DOHH2 (cell line): ENCODE measurements around the gene ERAP2.

ENCODE experiments used
- H3F3A ChIP-seq: fragments of 200-600 bp; sonication (generic), shearing (Covaris generic); 2 replicates; pipeline ENCODE4 v1.6.0; 2016; ENCODE audit warnings: antibody characterized with exemption, mild to moderate bottlenecking; ENCODE audit not compliant: control insufficient read depth, insufficient read depth
- H3K27ac ChIP-seq: fragments of 200-600 bp; sonication (generic); 2 replicates; pipeline ENCODE4 v1.5.1; 2014; ENCODE audit warnings: low read depth, mild to moderate bottlenecking, low read length, moderate library complexity
- H3K27me3 ChIP-seq: fragments of 200-600 bp; sonication (generic); 2 replicates; pipeline ENCODE4 v1.6.1; 2014; ENCODE audit warnings: mild to moderate bottlenecking, low read length, mixed read lengths; ENCODE audit not compliant: control insufficient read depth
- H3K36me3 ChIP-seq: fragments of 200-600 bp; sonication (generic); 2 replicates; pipeline ENCODE4 v1.6.1; 2014; ENCODE audit warnings: mild to moderate bottlenecking, low read length, moderate library complexity, mixed read lengths; ENCODE audit not compliant: control insufficient read depth
- H3K4me1 ChIP-seq: fragments of 200-600 bp; sonication (generic); 2 replicates; pipeline ENCODE4 v1.6.1; 2014; ENCODE audit warnings: mild to moderate bottlenecking, low read length, mixed read lengths; ENCODE audit not compliant: control insufficient read depth
- H3K4me2 ChIP-seq: fragments of 200-600 bp; sonication (generic); 2 replicates; pipeline ENCODE4 v1.6.0; 2014; ENCODE audit warnings: mild to moderate bottlenecking, low read length, moderate library complexity
- H3K4me3 ChIP-seq: fragments of 200-600 bp; sonication (generic); 2 replicates; pipeline ENCODE4 v1.5.1; 2014; ENCODE audit warnings: mild to moderate bottlenecking, low read length, mixed read lengths
- H3K79me2 ChIP-seq: fragments of 200-600 bp; sonication (generic); 2 replicates; pipeline ENCODE4 v1.6.1; 2014; ENCODE audit warnings: mild to moderate bottlenecking, low read length, mixed read lengths; ENCODE audit not compliant: control insufficient read depth
- H3K9me2 ChIP-seq: fragments of 200-600 bp; sonication (generic); replicated peaks from 2 replicates; pipeline ENCODE4 v1.6.1; 2014; ENCODE audit warnings: mild to moderate bottlenecking, low read length, mixed read lengths; ENCODE audit not compliant: control insufficient read depth
- H3K9me3 ChIP-seq: fragments of 200-600 bp; sonication (generic); 2 replicates; pipeline ENCODE4 v1.6.1; 2014; ENCODE audit warnings: antibody characterized with exemption, low read length, mixed read lengths; ENCODE audit not compliant: control insufficient read depth, insufficient read depth
- H4K20me1 ChIP-seq: fragments of 200-600 bp; sonication (generic); 2 replicates; pipeline ENCODE4 v1.6.0; 2014; ENCODE audit warnings: low read depth, mild to moderate bottlenecking, antibody characterized with exemption, low read length, moderate library complexity; ENCODE audit not compliant: control insufficient read depth, insufficient read depth
- EZH2phosphoT487 ChIP-seq: fragments of 200-600 bp; sonication (generic); IDR thresholded peaks from 2 replicates; pipeline ENCODE4 v1.6.1; 2017; ENCODE audit warnings: borderline replicate concordance, mild to moderate bottlenecking, antibody characterized with exemption, low read length, moderate library complexity, mixed read lengths
- TF ChIP-seq, protein P1 (sequence below): fragments of 200-600 bp; sonication (generic); IDR thresholded peaks from one replicate; pipeline ENCODE4 v1.5.1; 2014; ENCODE audit warnings: antibody characterized with exemption, mild to moderate bottlenecking, low read depth, low read length; ENCODE audit not compliant: poor library complexity, severe bottlenecking

Gene ERAP2

DNA sequence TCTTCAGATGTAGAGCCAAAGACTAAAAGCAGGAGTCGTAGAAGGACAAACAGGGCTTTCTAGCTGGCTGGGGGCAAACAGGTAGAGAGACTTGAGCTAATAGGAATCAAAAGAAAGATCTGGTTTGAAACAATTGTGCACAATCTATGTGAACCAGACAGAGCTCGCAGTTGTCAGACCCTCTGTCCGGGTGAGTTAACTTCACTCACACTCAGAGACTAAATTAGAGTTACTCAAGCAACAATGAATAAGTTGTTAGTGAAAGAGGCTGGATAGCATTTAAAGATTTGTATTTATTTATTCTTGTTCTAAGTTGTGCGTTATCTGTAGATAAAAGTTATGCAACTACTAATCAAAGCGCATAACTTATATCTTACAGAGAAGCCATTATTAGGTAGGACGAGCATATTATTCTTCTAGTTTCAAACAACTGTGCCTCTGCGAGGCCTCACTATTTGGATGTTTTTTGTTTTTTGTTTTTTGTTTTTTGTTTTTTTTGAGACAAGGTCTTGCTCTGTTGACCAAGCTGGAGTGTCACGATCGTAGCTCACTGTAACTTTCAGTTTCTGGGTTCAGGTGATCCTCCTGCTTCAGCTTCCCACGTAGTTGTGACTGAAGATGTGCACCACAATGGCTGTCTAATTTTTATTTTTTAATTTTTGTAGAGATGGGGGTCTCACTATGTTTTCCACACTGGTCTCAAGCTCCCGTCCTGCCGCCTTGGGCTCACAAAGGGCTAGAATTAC is 46.4 kb downstream of the ERAP2 start:
- Histone ChIP-seq H3K9me2 (no peaks in the 10 kb centered on the region), H3F3A (peaks cover 16% of the 10 kb centered on the region), H3K27ac (peak overlapping the region; percentile 70), H3K4me2 (peak overlapping the region; percentile 71), H3K36me3 (no peaks in the 10 kb centered on the region), H3K79me2 (no peaks in the 10 kb centered on the region), H3K27me3 (no peaks in the 10 kb centered on the region), H3K9me3 (no peaks in the 10 kb centered on the region), H3K4me1 (peaks cover 68% of the 10 kb centered on the region), H4K20me1 (no peaks in the 10 kb centered on the region), H3K4me3 (peak overlapping the region; percentile 61)
- TF ChIP-seq, protein P1, sequence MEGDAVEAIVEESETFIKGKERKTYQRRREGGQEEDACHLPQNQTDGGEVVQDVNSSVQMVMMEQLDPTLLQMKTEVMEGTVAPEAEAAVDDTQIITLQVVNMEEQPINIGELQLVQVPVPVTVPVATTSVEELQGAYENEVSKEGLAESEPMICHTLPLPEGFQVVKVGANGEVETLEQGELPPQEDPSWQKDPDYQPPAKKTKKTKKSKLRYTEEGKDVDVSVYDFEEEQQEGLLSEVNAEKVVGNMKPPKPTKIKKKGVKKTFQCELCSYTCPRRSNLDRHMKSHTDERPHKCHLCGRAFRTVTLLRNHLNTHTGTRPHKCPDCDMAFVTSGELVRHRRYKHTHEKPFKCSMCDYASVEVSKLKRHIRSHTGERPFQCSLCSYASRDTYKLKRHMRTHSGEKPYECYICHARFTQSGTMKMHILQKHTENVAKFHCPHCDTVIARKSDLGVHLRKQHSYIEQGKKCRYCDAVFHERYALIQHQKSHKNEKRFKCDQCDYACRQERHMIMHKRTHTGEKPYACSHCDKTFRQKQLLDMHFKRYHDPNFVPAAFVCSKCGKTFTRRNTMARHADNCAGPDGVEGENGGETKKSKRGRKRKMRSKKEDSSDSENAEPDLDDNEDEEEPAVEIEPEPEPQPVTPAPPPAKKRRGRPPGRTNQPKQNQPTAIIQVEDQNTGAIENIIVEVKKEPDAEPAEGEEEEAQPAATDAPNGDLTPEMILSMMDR = no peak
- no peak for TF ChIP-seq EZH2phosphoT487

DNA sequence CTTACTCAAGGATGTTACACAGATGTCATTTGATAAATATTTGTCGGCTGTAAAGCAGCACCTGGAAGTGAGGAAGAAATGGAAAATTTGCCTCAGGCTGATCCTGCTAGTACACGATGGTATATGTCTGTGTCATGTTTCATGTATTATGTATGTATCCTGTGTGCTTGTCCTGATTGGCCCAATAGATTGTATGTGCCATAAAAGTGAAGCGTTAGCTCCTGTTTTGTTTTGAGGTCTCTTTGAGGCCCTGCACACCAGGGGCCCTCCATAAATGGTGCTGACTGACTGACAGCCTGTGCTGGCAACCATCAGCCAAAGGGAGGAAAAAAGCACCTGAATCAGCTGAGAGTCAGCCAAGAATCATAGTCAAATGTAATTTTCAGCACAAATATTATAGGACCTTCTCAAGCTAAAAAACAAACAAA is 47.7 kb downstream of the ERAP2 start:
- Histone ChIP-seq H3K36me3 (no peaks in the 10 kb centered on the region), H3K9me2 (no peaks in the 10 kb centered on the region), H3K4me3 (peak overlapping the region; percentile 38), H3K79me2 (no peaks in the 10 kb centered on the region), H3K27me3 (no peaks in the 10 kb centered on the region), H3K4me1 (peaks cover 80% of the 10 kb centered on the region), H3K9me3 (no peaks in the 10 kb centered on the region), H3F3A (peaks cover 16% of the 10 kb centered on the region), H3K4me2 (peak overlapping the region; percentile 71), H3K27ac (peak overlapping the region; percentile 56), H4K20me1 (no peaks in the 10 kb centered on the region)
- TF ChIP-seq, protein P1 = no peak
- TF ChIP-seq EZH2phosphoT487 = no peak

DNA sequence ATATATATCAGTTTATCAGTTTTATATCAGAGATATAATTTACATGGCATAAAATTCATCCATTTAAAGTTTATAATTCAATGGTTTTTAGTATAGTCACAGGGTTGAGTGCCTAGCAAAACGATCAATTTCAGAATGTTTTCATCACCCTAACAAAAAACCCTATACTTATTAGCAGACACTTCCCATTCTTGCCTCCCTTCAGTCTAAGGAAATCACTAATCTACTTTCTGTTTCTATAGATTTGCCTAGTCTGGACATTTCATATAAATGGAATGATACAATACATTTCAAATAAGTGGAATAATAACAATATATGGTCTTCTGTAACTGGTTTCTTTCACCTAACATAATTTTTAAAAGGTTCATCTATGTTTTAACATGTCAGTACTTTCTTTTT is 50.0 kb downstream of the ERAP2 start:
- peak overlapping the region; percentile 30 for H3K4me3 ChIP-seq
- H3F3A ChIP-seq = peaks cover 8% of the 10 kb centered on the region
- no peaks in the 10 kb centered on the region for H3K9me3 ChIP-seq
- H4K20me1 ChIP-seq = no peaks in the 10 kb centered on the region
- H3K9me2 ChIP-seq = no peaks in the 10 kb centered on the region
- peaks cover under 1% of the 10 kb centered on the region; the same call in 1 of the 2 replicates for H3K79me2 ChIP-seq
- TF ChIP-seq EZH2phosphoT487 = no peak
- TF ChIP-seq, protein P1 = no peak
- H3K4me2 ChIP-seq = peak overlapping the region; percentile 38
- H3K4me1 ChIP-seq = peaks cover 85% of the 10 kb centered on the region
- no peaks in the 10 kb centered on the region for H3K36me3 ChIP-seq
- H3K27ac ChIP-seq = peak overlapping the region; percentile 13; the same call in 1 of the 2 replicates
- no peaks in the 10 kb centered on the region for H3K27me3 ChIP-seq
